ENCODE data around the gene RPN2. TPM values are rescaled to one million over a fixed set of nuclear protein-coding genes. Genes with fewer than 3 reads are reported as not detected.

Gene RPN2
- total and polyA plus RNA-seq, 2 of the 13 experiments (the other 11 are each of a cell fraction or from before 2014, with no cell fraction given) = 587 to 1,818 TPM

- TF ChIP-seq ZSCAN5A (CRISPR knock-in tag; IDR thresholded peaks at IDR 0.05; ENCODE audit: borderline replicate concordance) (peak; percentile 55; the same call in 1 of the 2 replicates), ZNF841 (CRISPR knock-in tag; IDR thresholded peaks at IDR 0.05; ENCODE audit: borderline replicate concordance) (no peak), ZNF781 (CRISPR knock-in tag; IDR thresholded peaks at IDR 0.05; ENCODE audit: borderline replicate concordance, not compliant biosample characterization) (peak; percentile 74), YEATS2 (CRISPR knock-in tag; IDR thresholded peaks at IDR 0.05; ENCODE audit: borderline replicate concordance) (peak; percentile 89), ZNF510 (CRISPR knock-in tag; IDR thresholded peaks at IDR 0.05; ENCODE audit: low read depth) (peak; percentile 70; the same call in 1 of the 2 replicates), MXD3 (CRISPR knock-in tag; IDR thresholded peaks at IDR 0.05) (peak; percentile 94), SP4 (CRISPR knock-in tag; IDR thresholded peaks at IDR 0.05) (peak; percentile 89), EED (CRISPR knock-in tag; IDR thresholded peaks at IDR 0.05) (peak; percentile 84), ZNF160 (CRISPR knock-in tag; IDR thresholded peaks at IDR 0.05) (peak; percentile 95), ZBTB44 (CRISPR knock-in tag; IDR thresholded peaks at IDR 0.05) (no peak), HOXA5 (CRISPR knock-in tag; IDR thresholded peaks at IDR 0.05) (peak; percentile 97), ZNF530 (CRISPR knock-in tag; IDR thresholded peaks at IDR 0.05; ENCODE audit: low read depth) (no peak; the same call in 1 of the 2 replicates)
- TF ChIP-seq, protein P1, sequence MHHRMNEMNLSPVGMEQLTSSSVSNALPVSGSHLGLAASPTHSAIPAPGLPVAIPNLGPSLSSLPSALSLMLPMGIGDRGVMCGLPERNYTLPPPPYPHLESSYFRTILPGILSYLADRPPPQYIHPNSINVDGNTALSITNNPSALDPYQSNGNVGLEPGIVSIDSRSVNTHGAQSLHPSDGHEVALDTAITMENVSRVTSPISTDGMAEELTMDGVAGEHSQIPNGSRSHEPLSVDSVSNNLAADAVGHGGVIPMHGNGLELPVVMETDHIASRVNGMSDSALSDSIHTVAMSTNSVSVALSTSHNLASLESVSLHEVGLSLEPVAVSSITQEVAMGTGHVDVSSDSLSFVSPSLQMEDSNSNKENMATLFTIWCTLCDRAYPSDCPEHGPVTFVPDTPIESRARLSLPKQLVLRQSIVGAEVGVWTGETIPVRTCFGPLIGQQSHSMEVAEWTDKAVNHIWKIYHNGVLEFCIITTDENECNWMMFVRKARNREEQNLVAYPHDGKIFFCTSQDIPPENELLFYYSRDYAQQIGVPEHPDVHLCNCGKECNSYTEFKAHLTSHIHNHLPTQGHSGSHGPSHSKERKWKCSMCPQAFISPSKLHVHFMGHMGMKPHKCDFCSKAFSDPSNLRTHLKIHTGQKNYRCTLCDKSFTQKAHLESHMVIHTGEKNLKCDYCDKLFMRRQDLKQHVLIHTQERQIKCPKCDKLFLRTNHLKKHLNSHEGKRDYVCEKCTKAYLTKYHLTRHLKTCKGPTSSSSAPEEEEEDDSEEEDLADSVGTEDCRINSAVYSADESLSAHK (CRISPR knock-in tag; IDR thresholded peaks at IDR 0.05; ENCODE audit: borderline replicate concordance) = 0 out of 2 replicates have a peak, but pooled peaks have one; percentile 60
- TF ChIP-seq, protein P2, sequence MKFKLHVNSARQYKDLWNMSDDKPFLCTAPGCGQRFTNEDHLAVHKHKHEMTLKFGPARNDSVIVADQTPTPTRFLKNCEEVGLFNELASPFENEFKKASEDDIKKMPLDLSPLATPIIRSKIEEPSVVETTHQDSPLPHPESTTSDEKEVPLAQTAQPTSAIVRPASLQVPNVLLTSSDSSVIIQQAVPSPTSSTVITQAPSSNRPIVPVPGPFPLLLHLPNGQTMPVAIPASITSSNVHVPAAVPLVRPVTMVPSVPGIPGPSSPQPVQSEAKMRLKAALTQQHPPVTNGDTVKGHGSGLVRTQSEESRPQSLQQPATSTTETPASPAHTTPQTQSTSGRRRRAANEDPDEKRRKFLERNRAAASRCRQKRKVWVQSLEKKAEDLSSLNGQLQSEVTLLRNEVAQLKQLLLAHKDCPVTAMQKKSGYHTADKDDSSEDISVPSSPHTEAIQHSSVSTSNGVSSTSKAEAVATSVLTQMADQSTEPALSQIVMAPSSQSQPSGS (CRISPR knock-in tag; IDR thresholded peaks at IDR 0.05) = no peak; the same call in none of the 2 replicates
- TF ChIP-seq, protein P3, sequence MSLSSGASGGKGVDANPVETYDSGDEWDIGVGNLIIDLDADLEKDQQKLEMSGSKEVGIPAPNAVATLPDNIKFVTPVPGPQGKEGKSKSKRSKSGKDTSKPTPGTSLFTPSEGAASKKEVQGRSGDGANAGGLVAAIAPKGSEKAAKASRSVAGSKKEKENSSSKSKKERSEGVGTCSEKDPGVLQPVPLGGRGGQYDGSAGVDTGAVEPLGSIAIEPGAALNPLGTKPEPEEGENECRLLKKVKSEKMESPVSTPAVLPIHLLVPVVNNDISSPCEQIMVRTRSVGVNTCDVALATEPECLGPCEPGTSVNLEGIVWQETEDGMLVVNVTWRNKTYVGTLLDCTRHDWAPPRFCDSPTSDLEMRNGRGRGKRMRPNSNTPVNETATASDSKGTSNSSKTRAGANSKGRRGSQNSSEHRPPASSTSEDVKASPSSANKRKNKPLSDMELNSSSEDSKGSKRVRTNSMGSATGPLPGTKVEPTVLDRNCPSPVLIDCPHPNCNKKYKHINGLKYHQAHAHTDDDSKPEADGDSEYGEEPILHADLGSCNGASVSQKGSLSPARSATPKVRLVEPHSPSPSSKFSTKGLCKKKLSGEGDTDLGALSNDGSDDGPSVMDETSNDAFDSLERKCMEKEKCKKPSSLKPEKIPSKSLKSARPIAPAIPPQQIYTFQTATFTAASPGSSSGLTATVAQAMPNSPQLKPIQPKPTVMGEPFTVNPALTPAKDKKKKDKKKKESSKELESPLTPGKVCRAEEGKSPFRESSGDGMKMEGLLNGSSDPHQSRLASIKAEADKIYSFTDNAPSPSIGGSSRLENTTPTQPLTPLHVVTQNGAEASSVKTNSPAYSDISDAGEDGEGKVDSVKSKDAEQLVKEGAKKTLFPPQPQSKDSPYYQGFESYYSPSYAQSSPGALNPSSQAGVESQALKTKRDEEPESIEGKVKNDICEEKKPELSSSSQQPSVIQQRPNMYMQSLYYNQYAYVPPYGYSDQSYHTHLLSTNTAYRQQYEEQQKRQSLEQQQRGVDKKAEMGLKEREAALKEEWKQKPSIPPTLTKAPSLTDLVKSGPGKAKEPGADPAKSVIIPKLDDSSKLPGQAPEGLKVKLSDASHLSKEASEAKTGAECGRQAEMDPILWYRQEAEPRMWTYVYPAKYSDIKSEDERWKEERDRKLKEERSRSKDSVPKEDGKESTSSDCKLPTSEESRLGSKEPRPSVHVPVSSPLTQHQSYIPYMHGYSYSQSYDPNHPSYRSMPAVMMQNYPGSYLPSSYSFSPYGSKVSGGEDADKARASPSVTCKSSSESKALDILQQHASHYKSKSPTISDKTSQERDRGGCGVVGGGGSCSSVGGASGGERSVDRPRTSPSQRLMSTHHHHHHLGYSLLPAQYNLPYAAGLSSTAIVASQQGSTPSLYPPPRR (CRISPR knock-in tag; IDR thresholded peaks at IDR 0.05; ENCODE audit: borderline replicate concordance) = no peak
Observed at GRCh38 chr20:37178839-37179682, at the start of gene RPN2, which contains the start of gene MROH8 (continued).

All from HepG2 (cell line).